WERI-Rb-1 (cell line): Measurements from ENCODE around the gene EMP1.

Source experiments
- DNase-seq: peaks from one replicate; pipeline ENCODE4 v3.0.0-alpha.2; 2020
- H3K27ac ChIP-seq: fragments of 250-450 bp; sonication (Bioruptor Pico); 2 replicates; pipeline ENCODE4 v1.5.1; 2020; ENCODE audit warnings: mild to moderate bottlenecking, moderate library complexity
- H3K27me3 ChIP-seq: fragments of 250-450 bp; sonication (Bioruptor Pico); 2 replicates; pipeline ENCODE4 v1.5.1; 2021; ENCODE audit warnings: mild to moderate bottlenecking, low read depth, moderate library complexity; ENCODE audit not compliant: insufficient read depth, severe bottlenecking
- H3K36me3 ChIP-seq: fragments of 250-450 bp; sonication (Bioruptor Pico); 2 replicates; pipeline ENCODE4 v1.5.1; 2020; ENCODE audit warnings: mild to moderate bottlenecking, moderate library complexity
- H3K4me3 ChIP-seq: 2 replicates; pipeline ENCODE4 v1.5.1; 2011; ENCODE audit warnings: low read depth, mild to moderate bottlenecking, control low read depth, low read length
- H3K9me3 ChIP-seq: fragments of 250-450 bp; sonication (Bioruptor Pico); 2 replicates; pipeline ENCODE4 v1.5.1; 2021; ENCODE audit warnings: mild to moderate bottlenecking, moderate library complexity; ENCODE audit not compliant: severe bottlenecking
- CTCF ChIP-seq: IDR thresholded peaks from 2 replicates; pipeline ENCODE4 v1.5.1; 2011; ENCODE audit warnings: low read depth, mild to moderate bottlenecking, control low read depth, inconsistent platforms, low read length

The EMP1 gene

GRCh38 chr12:13179211-13180074, 17.1 kb upstream of the EMP1 start:
- Histone ChIP-seq H3K27ac (no peak overlapping the region), H3K9me3 (no peaks in the 10 kb centered on the region), H3K36me3 (no peaks in the 10 kb centered on the region), H3K27me3 (no peaks in the 10 kb centered on the region), H3K4me3 (peak overlapping the region; percentile 29)
- peak; percentile 28 for DNase-seq
- TF ChIP-seq CTCF = no peak

GRCh38 chr12:13181375-13182070, 15.0 kb upstream of the EMP1 start:
- Histone ChIP-seq H3K4me3 (no peak overlapping the region), H3K9me3 (no peaks in the 10 kb centered on the region), H3K27ac (no peak overlapping the region), H3K27me3 (no peaks in the 10 kb centered on the region), H3K36me3 (no peaks in the 10 kb centered on the region)
- TF ChIP-seq CTCF = no peak
- DNase-seq = no peak

- no peak for TF ChIP-seq CTCF
- no peak for DNase-seq
- Histone ChIP-seq H3K4me3 (no peak overlapping the region), H3K27ac (no peak overlapping the region), H3K36me3 (no peaks in the 10 kb centered on the region), H3K9me3 (no peaks in the 10 kb centered on the region), H3K27me3 (no peaks in the 10 kb centered on the region)
Observed at GRCh38 chr12:13182881-13183280, 13.6 kb upstream of the EMP1 start.

GRCh38 chr12:13183620-13184019, 12.9 kb upstream of the EMP1 start:
- Histone ChIP-seq H3K9me3 (no peaks in the 10 kb centered on the region), H3K36me3 (no peaks in the 10 kb centered on the region), H3K27me3 (no peaks in the 10 kb centered on the region), H3K4me3 (no peak overlapping the region), H3K27ac (no peak overlapping the region)
- DNase-seq = no peak
- no peak for TF ChIP-seq CTCF

- Histone ChIP-seq H3K4me3 (no peak overlapping the region), H3K9me3 (no peaks in the 10 kb centered on the region), H3K36me3 (no peaks in the 10 kb centered on the region), H3K27me3 (no peaks in the 10 kb centered on the region), H3K27ac (no peak overlapping the region)
- no peak for TF ChIP-seq CTCF
- no peak for DNase-seq
Observed at GRCh38 chr12:13186302-13186701, 10.2 kb upstream of the EMP1 start.
